Tibial artery (tissue), 4 donors: ENCODE results near the gene FMO3.

Experiments used
- DNase-seq, 2 donors: peaks; one replicate each; pipeline ENCODE4 v3.0.0-alpha.2; 2019
- H3K27ac ChIP-seq, 2 donors: fragments of 200-600 bp; sonication (generic) in 1 of 2; 1 replicate in 1 of 2; 2 replicates in 1 of 2; pipeline ENCODE4 v1.5.1; 2018 to 2019; ENCODE audit warnings: mild to moderate bottlenecking in 1 of 2
- H3K27me3 ChIP-seq, 2 donors: fragments of 200-600 bp; sonication (generic) in 1 of 2; one replicate each; pipeline versions ENCODE4 v1.5.1 to v1.6.0; 2016 to 2019
- H3K36me3 ChIP-seq, 3 donors: fragments of 200-600 bp; sonication (generic) in 2 of 3; one replicate each; pipeline ENCODE4 v1.5.1; 2016 to 2019; ENCODE audit warnings: mild to moderate bottlenecking in 2 of 3
- H3K4me1 ChIP-seq, 4 donors: fragments of 200-600 bp; sonication (generic) in 2 of 4; 1 replicate in 3 of 4; 2 replicates in 1 of 4; pipeline ENCODE4 v1.5.1; 2016 to 2019
- H3K4me3 ChIP-seq, 2 donors: fragments of 200-600 bp; sonication (generic) in 1 of 2; 1 replicate in 1 of 2; 2 replicates in 1 of 2; pipeline ENCODE4 v1.5.1; 2018 to 2019; ENCODE audit warnings: mild to moderate bottlenecking in 2 of 2
- H3K9me3 ChIP-seq, 3 donors: fragments of 200-600 bp; sonication (generic) in 1 of 3; one replicate each; pipeline ENCODE4 v1.5.1; 2016 to 2019
- CTCF ChIP-seq, 2 experiments: fragments of 200-600 bp in 1 of 2; fragments of 450-650 bp in 1 of 2; IDR thresholded peaks; one replicate each; pipeline ENCODE4 v1.5.1; 2017 to 2019; ENCODE audit warnings: antibody characterized with exemption in 2 of 2, mild to moderate bottlenecking in 1 of 2, moderate library complexity in 1 of 2
- intact Hi-C: fragments of 100-400 bp; cut with DNase I; formaldehyde crosslinking; loops from one replicate; pipeline ENCODE4 v1.15.0; 2023; ENCODE audit warnings: low total_unique reads

The FMO3 gene

GRCh38 chr1:171140401-171140800 is 49.7 kb downstream of the FMO3 start:
- Histone ChIP-seq H3K27me3 (no peaks in the 10 kb centered on the region), H3K4me3 (no peak overlapping the region), H3K4me1 (peaks cover 0 to 87% (median 44%) of the 10 kb centered on the region in 4 donors), H3K27ac (peak overlapping the region; percentile 78 to 83), H3K9me3 (no peaks in the 10 kb centered on the region), H3K36me3 (no peaks in the 10 kb centered on the region)
- intact Hi-C loops, result loop anchor here (10.0 kb wide), 1 partner anchor 74 kb away; no protein-coding TSS in a partner anchor
- no peak for TF ChIP-seq CTCF (IDR thresholded peaks at IDR 0.05)
- peak in 1 of 2 donors; percentile 48 for DNase-seq

- no peak for DNase-seq
These were observed 50.4 kb downstream of the FMO3 start for GRCh38 chr1:171140956-171141687.

GRCh38 chr1:171141688-171142415 is 51.1 kb downstream of the FMO3 start:
- DNase-seq, result peak; percentile 81 to 86
- H3K36me3 ChIP-seq, result no peaks in the 10 kb centered on the region
- peak in 1 of 2 experiments; percentile 36 for TF ChIP-seq CTCF (IDR thresholded peaks at IDR 0.05)
- intact Hi-C loops, result loop anchor here (10.0 kb wide), 1 partner anchor 73 kb away; no protein-coding TSS in a partner anchor
- peaks cover 0 to 72% (median 42%) of the 10 kb centered on the region in 4 donors for H3K4me1 ChIP-seq
- peak overlapping the region; percentile 78 to 83 for H3K27ac ChIP-seq
- H3K27me3 ChIP-seq, result no peaks in the 10 kb centered on the region
- no peaks in the 10 kb centered on the region for H3K9me3 ChIP-seq
- H3K4me3 ChIP-seq, result peak overlapping the region in 1 of 2 donors; percentile 16

More at GRCh38 chr1:171140956-171141687, 50.4 kb downstream of the FMO3 start:
- TF ChIP-seq CTCF (IDR thresholded peaks at IDR 0.05), result no peak
- Histone ChIP-seq H3K4me3 (no peak overlapping the region), H3K36me3 (no peaks in the 10 kb centered on the region), H3K4me1 (peaks cover 0 to 80% (median 42%) of the 10 kb centered on the region in 4 donors), H3K27me3 (no peaks in the 10 kb centered on the region), H3K27ac (peak overlapping the region; percentile 78 to 83), H3K9me3 (no peaks in the 10 kb centered on the region)
- intact Hi-C loops, result loop anchor here (10.0 kb wide), 1 partner anchor 74 kb away; no protein-coding TSS in a partner anchor

GRCh38 chr1:171142416-171143385 is 52.0 kb downstream of the FMO3 start:
- Histone ChIP-seq H3K4me1 (peaks cover 0 to 64% (median 38%) of the 10 kb centered on the region in 4 donors), H3K4me3 (peak overlapping the region in 1 of 2 donors; percentile 16), H3K27ac (peak overlapping the region; percentile 78 to 83), H3K9me3 (no peaks in the 10 kb centered on the region), H3K27me3 (no peaks in the 10 kb centered on the region), H3K36me3 (no peaks in the 10 kb centered on the region)
- intact Hi-C loops, result loop anchor here (10.0 kb wide), 1 partner anchor 72 kb away; no protein-coding TSS in a partner anchor
- DNase-seq, result peak; percentile 46 to 67
- peak in 1 of 2 experiments; percentile 36 for TF ChIP-seq CTCF (IDR thresholded peaks at IDR 0.05)

- Histone ChIP-seq H3K27me3 (no peaks in the 10 kb centered on the region), H3K36me3 (no peaks in the 10 kb centered on the region), H3K27ac (no peak overlapping the region), H3K4me1 (no peaks in the 10 kb centered on the region), H3K9me3 (no peaks in the 10 kb centered on the region), H3K4me3 (no peak overlapping the region)
- no peak for TF ChIP-seq CTCF (IDR thresholded peaks at IDR 0.05)
- DNase-seq, result no peak
- intact Hi-C loops, result no loop called here
These were observed 59.5 kb downstream of the FMO3 start for GRCh38 chr1:171150156-171150555.
